ENCODE measurements around the gene GH1.
"Not testable (repeated sequence)": the region's sequence is repeated elsewhere in the genome, so short reads cannot be mapped to it uniquely, and the experiment has no call there.

DNA sequence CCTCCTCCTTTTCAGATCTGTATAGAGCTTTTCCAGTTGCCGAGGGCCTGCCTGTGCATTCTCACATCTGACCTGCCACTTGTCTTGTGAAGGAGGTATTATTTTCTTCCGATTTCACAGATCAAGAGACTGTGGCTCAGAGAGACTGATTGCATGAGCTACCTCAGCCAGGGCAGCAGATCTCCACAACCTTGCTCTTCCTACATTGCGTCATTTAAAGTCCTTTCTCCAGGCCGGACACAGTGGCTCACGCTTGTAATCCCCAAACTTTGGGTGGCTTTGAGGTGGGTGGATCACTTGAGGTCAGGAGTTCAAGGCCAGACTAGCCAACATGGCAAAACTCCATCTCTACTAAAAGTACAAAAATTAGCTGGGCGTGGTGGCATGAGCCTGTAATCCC lies 1.4 kb upstream of the GH1 start:
- TF ChIP-seq, protein P1, sequence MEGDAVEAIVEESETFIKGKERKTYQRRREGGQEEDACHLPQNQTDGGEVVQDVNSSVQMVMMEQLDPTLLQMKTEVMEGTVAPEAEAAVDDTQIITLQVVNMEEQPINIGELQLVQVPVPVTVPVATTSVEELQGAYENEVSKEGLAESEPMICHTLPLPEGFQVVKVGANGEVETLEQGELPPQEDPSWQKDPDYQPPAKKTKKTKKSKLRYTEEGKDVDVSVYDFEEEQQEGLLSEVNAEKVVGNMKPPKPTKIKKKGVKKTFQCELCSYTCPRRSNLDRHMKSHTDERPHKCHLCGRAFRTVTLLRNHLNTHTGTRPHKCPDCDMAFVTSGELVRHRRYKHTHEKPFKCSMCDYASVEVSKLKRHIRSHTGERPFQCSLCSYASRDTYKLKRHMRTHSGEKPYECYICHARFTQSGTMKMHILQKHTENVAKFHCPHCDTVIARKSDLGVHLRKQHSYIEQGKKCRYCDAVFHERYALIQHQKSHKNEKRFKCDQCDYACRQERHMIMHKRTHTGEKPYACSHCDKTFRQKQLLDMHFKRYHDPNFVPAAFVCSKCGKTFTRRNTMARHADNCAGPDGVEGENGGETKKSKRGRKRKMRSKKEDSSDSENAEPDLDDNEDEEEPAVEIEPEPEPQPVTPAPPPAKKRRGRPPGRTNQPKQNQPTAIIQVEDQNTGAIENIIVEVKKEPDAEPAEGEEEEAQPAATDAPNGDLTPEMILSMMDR (IDR thresholded peaks at IDR 0.05; ENCODE audit: borderline replicate concordance, extremely low read depth, low read length, poor library complexity, severe bottlenecking): not testable (repeated sequence)
- not testable (repeated sequence) for TF ChIP-seq EZH2 (IDR thresholded peaks at IDR 0.05; ENCODE audit: borderline replicate concordance, low read depth, low read length, severe bottlenecking)
